B cell (primary cell): ENCODE results near the gene GAR1.

Experiments
- EZH2 ChIP-seq: IDR thresholded peaks from 2 replicates; pipeline ENCODE4 v1.6.1; 2012; ENCODE audit warnings: borderline replicate concordance, low read depth, mild to moderate bottlenecking, moderate library complexity, low read length; ENCODE audit not compliant: insufficient read depth, poor library complexity, severe bottlenecking
- TF ChIP-seq, protein P1 (sequence below): fragments of 200-600 bp; IDR thresholded peaks from one replicate; pipeline ENCODE4 v1.8.0; 2022; ENCODE audit warnings: antibody characterized with exemption, mild to moderate bottlenecking

DNA sequence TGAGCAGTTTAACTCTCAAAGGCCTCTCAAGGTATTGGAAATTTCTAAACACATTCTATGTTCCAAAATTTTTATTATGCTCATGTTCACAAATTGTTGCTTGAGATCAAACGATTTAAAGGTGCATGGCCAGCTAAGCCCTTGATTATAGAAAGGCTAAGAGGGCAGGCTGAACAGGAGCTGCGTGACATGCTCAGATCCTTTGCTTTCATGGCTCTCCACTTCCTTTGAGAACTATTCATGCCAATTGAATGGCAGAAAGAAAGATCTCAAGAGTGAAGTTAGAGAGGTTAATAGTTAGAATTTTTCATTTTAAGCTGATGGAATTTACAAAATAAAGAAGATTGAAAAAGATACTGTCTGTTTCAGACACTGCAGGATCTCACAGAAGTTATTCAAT, 32.9 kb downstream of the GAR1 start:
- TF ChIP-seq, protein P1, sequence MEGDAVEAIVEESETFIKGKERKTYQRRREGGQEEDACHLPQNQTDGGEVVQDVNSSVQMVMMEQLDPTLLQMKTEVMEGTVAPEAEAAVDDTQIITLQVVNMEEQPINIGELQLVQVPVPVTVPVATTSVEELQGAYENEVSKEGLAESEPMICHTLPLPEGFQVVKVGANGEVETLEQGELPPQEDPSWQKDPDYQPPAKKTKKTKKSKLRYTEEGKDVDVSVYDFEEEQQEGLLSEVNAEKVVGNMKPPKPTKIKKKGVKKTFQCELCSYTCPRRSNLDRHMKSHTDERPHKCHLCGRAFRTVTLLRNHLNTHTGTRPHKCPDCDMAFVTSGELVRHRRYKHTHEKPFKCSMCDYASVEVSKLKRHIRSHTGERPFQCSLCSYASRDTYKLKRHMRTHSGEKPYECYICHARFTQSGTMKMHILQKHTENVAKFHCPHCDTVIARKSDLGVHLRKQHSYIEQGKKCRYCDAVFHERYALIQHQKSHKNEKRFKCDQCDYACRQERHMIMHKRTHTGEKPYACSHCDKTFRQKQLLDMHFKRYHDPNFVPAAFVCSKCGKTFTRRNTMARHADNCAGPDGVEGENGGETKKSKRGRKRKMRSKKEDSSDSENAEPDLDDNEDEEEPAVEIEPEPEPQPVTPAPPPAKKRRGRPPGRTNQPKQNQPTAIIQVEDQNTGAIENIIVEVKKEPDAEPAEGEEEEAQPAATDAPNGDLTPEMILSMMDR: no peak
- TF ChIP-seq EZH2: no peak
